Esophagus squamous epithelium (tissue), 4 donors: ENCODE data around the gene MKRN2OS.

ENCODE experiments used
- POLR2A ChIP-seq, 4 donors: fragments of 450-650 bp; IDR thresholded peaks; one replicate each; pipeline ENCODE4 v1.6.1; 2017; ENCODE audit warnings: antibody characterized with exemption in 4 of 4, mild to moderate bottlenecking in 4 of 4, moderate library complexity in 3 of 4
- TF ChIP-seq, protein P1 (sequence below), 6 experiments: fragments of 450-650 bp in 4 of 6; fragments of 200-600 bp in 2 of 6; sonication (generic) in 2 of 6; IDR thresholded peaks; one replicate each; pipeline ENCODE4 v1.5.1; 2016 to 2019; ENCODE audit warnings: antibody characterized with exemption in 6 of 6, mild to moderate bottlenecking in 4 of 6, moderate library complexity in 4 of 6

DNA sequence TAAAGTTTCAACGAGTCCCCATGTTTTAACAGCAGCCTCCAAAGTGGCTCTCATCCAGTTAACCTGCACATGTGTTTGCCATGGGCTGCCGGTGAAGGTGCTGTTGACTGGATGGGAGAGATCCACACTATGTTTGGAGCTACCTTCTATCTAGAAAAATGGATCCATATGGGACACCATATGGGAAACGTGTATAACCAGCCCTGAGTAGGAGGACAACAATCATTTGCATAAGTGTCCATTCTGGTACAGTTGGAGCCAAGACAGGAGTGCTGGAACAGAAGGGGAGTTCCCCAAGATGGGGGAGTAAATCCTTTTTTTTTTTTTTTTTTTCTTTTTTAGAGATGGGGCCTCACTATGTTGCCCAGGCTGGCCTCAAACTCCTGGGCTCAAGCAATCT, 48.2 kb upstream of the MKRN2OS start:
- TF ChIP-seq, protein P1, sequence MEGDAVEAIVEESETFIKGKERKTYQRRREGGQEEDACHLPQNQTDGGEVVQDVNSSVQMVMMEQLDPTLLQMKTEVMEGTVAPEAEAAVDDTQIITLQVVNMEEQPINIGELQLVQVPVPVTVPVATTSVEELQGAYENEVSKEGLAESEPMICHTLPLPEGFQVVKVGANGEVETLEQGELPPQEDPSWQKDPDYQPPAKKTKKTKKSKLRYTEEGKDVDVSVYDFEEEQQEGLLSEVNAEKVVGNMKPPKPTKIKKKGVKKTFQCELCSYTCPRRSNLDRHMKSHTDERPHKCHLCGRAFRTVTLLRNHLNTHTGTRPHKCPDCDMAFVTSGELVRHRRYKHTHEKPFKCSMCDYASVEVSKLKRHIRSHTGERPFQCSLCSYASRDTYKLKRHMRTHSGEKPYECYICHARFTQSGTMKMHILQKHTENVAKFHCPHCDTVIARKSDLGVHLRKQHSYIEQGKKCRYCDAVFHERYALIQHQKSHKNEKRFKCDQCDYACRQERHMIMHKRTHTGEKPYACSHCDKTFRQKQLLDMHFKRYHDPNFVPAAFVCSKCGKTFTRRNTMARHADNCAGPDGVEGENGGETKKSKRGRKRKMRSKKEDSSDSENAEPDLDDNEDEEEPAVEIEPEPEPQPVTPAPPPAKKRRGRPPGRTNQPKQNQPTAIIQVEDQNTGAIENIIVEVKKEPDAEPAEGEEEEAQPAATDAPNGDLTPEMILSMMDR (IDR thresholded peaks at IDR 0.05) = no peak
- TF ChIP-seq POLR2A (IDR thresholded peaks at IDR 0.05) = no peak
